ACC112 (cell line): ENCODE measurements around the gene PDS5A.

Experiments used
- H2AFZ ChIP-seq: fragments of 200-600 bp; sonication (generic); one replicate; pipeline ENCODE4 v1.6.0; 2017; ENCODE audit warnings: antibody characterized with exemption, low read length; ENCODE audit not compliant: unreplicated experiment
- H3K27ac ChIP-seq: fragments of 200-600 bp; sonication (generic); 2 replicates; pipeline ENCODE4 v1.5.1; 2014; ENCODE audit warnings: low read depth, mild to moderate bottlenecking, antibody characterized with exemption, low read length, moderate library complexity
- H3K27me3 ChIP-seq: fragments of 200-600 bp; sonication (generic); 2 replicates; pipeline ENCODE4 v1.6.1; 2014; ENCODE audit warnings: mild to moderate bottlenecking, antibody characterized with exemption, low read length, moderate library complexity, mixed read lengths; ENCODE audit not compliant: insufficient read depth
- H3K36me3 ChIP-seq: fragments of 200-600 bp; sonication (generic); 2 replicates; pipeline ENCODE4 v1.6.1; 2016; ENCODE audit warnings: mild to moderate bottlenecking, antibody characterized with exemption, low read length, moderate library complexity, mixed read lengths; ENCODE audit not compliant: insufficient read depth
- H3K4me1 ChIP-seq: fragments of 200-600 bp; sonication (generic); one replicate; pipeline ENCODE4 v1.6.1; 2016; ENCODE audit warnings: low read length, mixed read lengths; ENCODE audit not compliant: insufficient read depth, unreplicated experiment, control insufficient read depth
- H3K4me3 ChIP-seq: fragments of 200-600 bp; sonication (generic); 2 replicates; pipeline ENCODE4 v1.5.1; 2014; ENCODE audit warnings: mild to moderate bottlenecking, low read depth, low read length
- H3K79me2 ChIP-seq: fragments of 200-600 bp; sonication (generic); one replicate; pipeline ENCODE4 v1.6.0; 2016; ENCODE audit warnings: low read length; ENCODE audit not compliant: control insufficient read depth, unreplicated experiment, insufficient read depth

Gene PDS5A

GRCh38 chr4:39933671-39934590 lies 43.8 kb downstream of the PDS5A start:
- Histone ChIP-seq H3K27ac (peak overlapping the region; percentile 59), H3K79me2 (peaks cover 73% of the 10 kb centered on the region), H3K4me1 (peaks cover 21% of the 10 kb centered on the region), H3K36me3 (peaks cover 5% of the 10 kb centered on the region; the same call in 1 of the 2 replicates), H3K4me3 (peak overlapping the region; percentile 73), H3K27me3 (no peaks in the 10 kb centered on the region), H2AFZ (peak overlapping the region; percentile 56)

- Histone ChIP-seq H2AFZ (no peak overlapping the region), H3K4me3 (peak overlapping the region; percentile 73), H3K79me2 (peaks cover 76% of the 10 kb centered on the region), H3K4me1 (peaks cover 21% of the 10 kb centered on the region), H3K36me3 (peaks cover 6% of the 10 kb centered on the region; the same call in 1 of the 2 replicates), H3K27me3 (no peaks in the 10 kb centered on the region), H3K27ac (peak overlapping the region; percentile 59; the same call in 1 of the 2 replicates)
These were observed 44.8 kb downstream of the PDS5A start for GRCh38 chr4:39932776-39933402.

GRCh38 chr4:39931441-39931901 lies 46.2 kb downstream of the PDS5A start:
- no peak overlapping the region for H2AFZ ChIP-seq
- H3K27me3 ChIP-seq: no peaks in the 10 kb centered on the region
- peaks cover 21% of the 10 kb centered on the region for H3K4me1 ChIP-seq
- peaks cover 16% of the 10 kb centered on the region; the same call in 1 of the 2 replicates for H3K36me3 ChIP-seq
- H3K4me3 ChIP-seq: no peak overlapping the region
- peaks cover 68% of the 10 kb centered on the region for H3K79me2 ChIP-seq
- no peak overlapping the region for H3K27ac ChIP-seq

GRCh38 chr4:39928538-39928937 lies 49.2 kb downstream of the PDS5A start:
- Histone ChIP-seq H3K27me3 (no peaks in the 10 kb centered on the region), H3K27ac (no peak overlapping the region), H3K36me3 (peaks cover 25% of the 10 kb centered on the region), H2AFZ (no peak overlapping the region), H3K79me2 (peaks cover 48% of the 10 kb centered on the region), H3K4me3 (no peak overlapping the region), H3K4me1 (peaks cover 6% of the 10 kb centered on the region)

- Histone ChIP-seq H2AFZ (no peak overlapping the region), H3K79me2 (peaks cover 20% of the 10 kb centered on the region), H3K4me1 (no peaks in the 10 kb centered on the region), H3K27ac (no peak overlapping the region), H3K4me3 (no peak overlapping the region), H3K27me3 (no peaks in the 10 kb centered on the region), H3K36me3 (peaks cover 26% of the 10 kb centered on the region)
These were observed 53.7 kb downstream of the PDS5A start for GRCh38 chr4:39924014-39924413.

GRCh38 chr4:39922399-39922798 lies 55.3 kb downstream of the PDS5A start:
- Histone ChIP-seq H3K4me1 (no peaks in the 10 kb centered on the region), H3K79me2 (peaks cover 12% of the 10 kb centered on the region), H2AFZ (no peak overlapping the region), H3K36me3 (peaks cover 20% of the 10 kb centered on the region), H3K27me3 (no peaks in the 10 kb centered on the region), H3K4me3 (no peak overlapping the region), H3K27ac (no peak overlapping the region)

- H3K4me3 ChIP-seq: no peak overlapping the region
- H2AFZ ChIP-seq: no peak overlapping the region
- H3K27ac ChIP-seq: no peak overlapping the region
- H3K36me3 ChIP-seq: peaks cover 17% of the 10 kb centered on the region
- H3K4me1 ChIP-seq: no peaks in the 10 kb centered on the region
- H3K27me3 ChIP-seq: no peaks in the 10 kb centered on the region
- H3K79me2 ChIP-seq: peaks cover 4% of the 10 kb centered on the region
These were observed 64.2 kb downstream of the PDS5A start for GRCh38 chr4:39913471-39913870.

GRCh38 chr4:39910064-39910463 lies 67.6 kb downstream of the PDS5A start:
- Histone ChIP-seq H3K36me3 (peaks cover 20% of the 10 kb centered on the region), H3K4me1 (no peaks in the 10 kb centered on the region), H2AFZ (no peak overlapping the region), H3K79me2 (peaks cover 4% of the 10 kb centered on the region), H3K27ac (no peak overlapping the region), H3K27me3 (no peaks in the 10 kb centered on the region), H3K4me3 (no peak overlapping the region)

- Histone ChIP-seq H3K4me3 (no peak overlapping the region), H3K36me3 (peaks cover 20% of the 10 kb centered on the region), H3K79me2 (no peaks in the 10 kb centered on the region), H3K27ac (no peak overlapping the region), H3K4me1 (no peaks in the 10 kb centered on the region), H3K27me3 (no peaks in the 10 kb centered on the region), H2AFZ (no peak overlapping the region)
These were observed 69.4 kb downstream of the PDS5A start for GRCh38 chr4:39908284-39908683.

- H3K4me1 ChIP-seq: no peaks in the 10 kb centered on the region
- H3K27ac ChIP-seq: no peak overlapping the region
- no peak overlapping the region for H3K4me3 ChIP-seq
- H3K79me2 ChIP-seq: no peaks in the 10 kb centered on the region
- no peaks in the 10 kb centered on the region for H3K27me3 ChIP-seq
- peaks cover 16% of the 10 kb centered on the region; the same call in 1 of the 2 replicates for H3K36me3 ChIP-seq
- H2AFZ ChIP-seq: no peak overlapping the region
These were observed 72.1 kb downstream of the PDS5A start for GRCh38 chr4:39905656-39906055.
